CD14-positive monocyte (primary cell): ENCODE results near the gene DHRS12. TPM values are rescaled to one million over a fixed set of nuclear protein-coding genes. Genes with fewer than 3 reads are reported as not detected.

Experiments
- DNase-seq, 3 donors: peaks; one replicate each; pipeline ENCODE4 v3.0.0-alpha.2; 2011 to 2022
- H2AFZ ChIP-seq: 2 replicates; pipeline ENCODE4 v1.6.0; 2012; ENCODE audit warnings: mild to moderate bottlenecking, low read depth, low read length, inconsistent platforms; ENCODE audit not compliant: insufficient read depth, poor library complexity, severe bottlenecking
- H3K27ac ChIP-seq, 2 donors: 1 replicate in 1 of 2; 2 replicates in 1 of 2; pipeline ENCODE4 v1.5.1; 2012 to 2013; ENCODE audit warnings: low read length in 2 of 2, control low read depth in 1 of 2, inconsistent platforms in 1 of 2, low read depth in 1 of 2, mild to moderate bottlenecking in 1 of 2
- H3K27me3 ChIP-seq, 2 donors: one replicate each; pipeline versions ENCODE4 v1.6.0 to v1.6.1; 2011 to 2013; ENCODE audit warnings: low read length in 2 of 2; ENCODE audit not compliant: control insufficient read depth in 2 of 2, insufficient read depth in 2 of 2
- H3K36me3 ChIP-seq, 2 donors: replicated peaks in 1 of 2; 1 replicate in 1 of 2; 2 replicates in 1 of 2; pipeline versions ENCODE4 v1.5.1 to v1.6.1; 2012 to 2013; ENCODE audit warnings: low read length in 2 of 2, control low read depth in 1 of 2, inconsistent platforms in 1 of 2, mild to moderate bottlenecking in 1 of 2; ENCODE audit not compliant: insufficient read depth in 2 of 2, control insufficient read depth in 1 of 2
- H3K4me1 ChIP-seq, 2 donors: 1 replicate in 1 of 2; 2 replicates in 1 of 2; pipeline versions ENCODE4 v1.5.1 to v1.6.1; 2012 to 2013; ENCODE audit warnings: low read length in 2 of 2, control low read depth in 1 of 2, inconsistent platforms in 1 of 2, mild to moderate bottlenecking in 1 of 2, moderate library complexity in 1 of 2; ENCODE audit not compliant: insufficient read depth in 2 of 2, control insufficient read depth in 1 of 2
- H3K4me2 ChIP-seq: replicated peaks from 2 replicates; pipeline ENCODE3; 2012; ENCODE audit warnings: low read length, moderate library complexity, mild to moderate bottlenecking; ENCODE audit not compliant: poor library complexity, severe bottlenecking; ENCODE audit errors: extremely low read depth
- H3K4me3 ChIP-seq, 3 experiments: fragments of 200-600 bp in 1 of 3; sonication (generic) in 1 of 3; replicated peaks in 1 of 3; 1 replicate in 2 of 3; 2 replicates in 1 of 3; pipeline ENCODE4 v1.5.1; 2011 to 2013; ENCODE audit warnings: low read length in 3 of 3, mild to moderate bottlenecking in 3 of 3, control low read depth in 2 of 3, low read depth in 2 of 3, inconsistent platforms in 1 of 3, moderate library complexity in 1 of 3
- H3K79me2 ChIP-seq: 2 replicates; pipeline ENCODE4 v1.6.0; 2012; ENCODE audit warnings: mild to moderate bottlenecking, control low read depth, inconsistent platforms, low read length, moderate library complexity; ENCODE audit not compliant: insufficient read depth
- H3K9ac ChIP-seq: 2 replicates; pipeline ENCODE4 v1.6.0; 2017; ENCODE audit warnings: low read length, mild to moderate bottlenecking; ENCODE audit not compliant: insufficient read depth, poor library complexity, severe bottlenecking
- H3K9me3 ChIP-seq, 2 donors: replicated peaks in 1 of 2; 1 replicate in 1 of 2; 2 replicates in 1 of 2; pipeline versions ENCODE4 v1.5.1 to v1.6.1; 2012 to 2013; ENCODE audit warnings: low read length in 2 of 2, control low read depth in 1 of 2; ENCODE audit not compliant: control insufficient read depth in 1 of 2, insufficient read depth in 1 of 2
- H4K20me1 ChIP-seq: 2 replicates; pipeline ENCODE4 v1.6.0; 2012; ENCODE audit warnings: mild to moderate bottlenecking, low read length, control low read depth, moderate library complexity; ENCODE audit not compliant: insufficient read depth
- H3K27ac Mint-ChIP-seq, 7 donors: one replicate each; pipeline ENCODE4 v1.8.0; 2020; ENCODE audit warnings: mild to moderate bottlenecking in 7 of 7, mixed read lengths in 7 of 7, moderate library complexity in 6 of 7, inconsistent platforms in 2 of 7
- H3K27me3 Mint-ChIP-seq, 3 donors: one replicate each; pipeline ENCODE4 v1.8.0; 2021 to 2022; ENCODE audit warnings: low read depth in 3 of 3, mild to moderate bottlenecking in 3 of 3, mixed read lengths in 3 of 3, moderate library complexity in 3 of 3, inconsistent platforms in 1 of 3
- H3K36me3 Mint-ChIP-seq, 2 donors: one replicate each; pipeline ENCODE4 v1.8.0; 2020; ENCODE audit warnings: mixed read lengths in 2 of 2, inconsistent platforms in 1 of 2, mild to moderate bottlenecking in 1 of 2
- H3K4me1 Mint-ChIP-seq: one replicate; pipeline ENCODE4 v1.8.0; 2020; ENCODE audit warnings: mild to moderate bottlenecking, mixed read lengths
- H3K4me3 Mint-ChIP-seq, 2 donors: one replicate each; pipeline ENCODE4 v1.8.0; 2020; ENCODE audit warnings: mild to moderate bottlenecking in 2 of 2, mixed read lengths in 2 of 2, moderate library complexity in 1 of 2
- H3K9me3 Mint-ChIP-seq, 7 donors: one replicate each; pipeline ENCODE4 v1.8.0; 2020 to 2022; ENCODE audit warnings: mixed read lengths in 7 of 7, mild to moderate bottlenecking in 6 of 7, moderate library complexity in 6 of 7, inconsistent platforms in 2 of 7
- WGBS: methylation state at CpG from one replicate; pipeline ENCODE4 v1.1.5; 2013; ENCODE audit warnings: missing lambda C conversion rate; ENCODE audit not compliant: insufficient coverage; 5-methylcytosine and 5-hydroxymethylcytosine counted together
- intact Hi-C, 2 donors: fragments of 100-400 bp; cut with micrococcal nuclease; formaldehyde crosslinking; loops; one replicate each; pipeline versions ENCODE4 v1.15.0 to v1.15.1; 2023
- polyA plus RNA-seq, 3 donors: library from polyadenylated mRNA; depleted of rRNA in 1 of 3; unstranded in 2 of 3; stranded (reverse) in 1 of 3; fragments of 300-500 nt in 2 of 3; fragments of >200 nt in 1 of 3; fragmentation: Illumina TruSeq in 2 of 3; gene quantifications; 1 replicate in 2 of 3; 2 replicates in 1 of 3; pipeline ENCODE4 v1.2.3, GENCODE V29; 2012 to 2021
- TF ChIP-seq, protein P1 (sequence below): fragments of 200-600 bp; IDR thresholded peaks from one replicate; pipeline ENCODE4 v1.8.0; 2022; ENCODE audit warnings: antibody characterized with exemption, mild to moderate bottlenecking

Gene DHRS12
- polyA plus RNA-seq, 3 donors, result 7.6 to 20.2 (median 20.0) TPM

DNA sequence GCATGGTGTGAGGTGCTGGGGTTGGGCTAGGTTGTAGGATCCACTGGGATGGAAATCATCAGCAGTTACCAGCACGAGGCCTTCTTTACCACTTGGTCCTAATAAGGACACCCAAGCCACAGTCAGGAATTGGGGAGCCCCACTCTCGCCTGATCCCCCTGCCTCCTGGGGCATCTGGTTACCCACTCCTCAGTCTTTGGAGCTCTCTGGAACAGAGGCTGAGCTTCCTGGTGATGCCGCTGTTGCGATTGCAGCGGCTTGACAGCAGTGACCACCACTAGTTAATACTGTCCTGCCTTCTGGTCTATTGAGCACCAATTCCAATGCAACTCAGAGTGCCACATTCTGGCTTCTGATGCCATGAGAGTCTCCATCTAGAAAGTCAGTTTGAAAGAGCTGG lies 27.6 kb upstream of the DHRS12 start:
- WGBS, result 94% methylated on average over 5 of the region's 5 CpGs
- TF ChIP-seq, protein P1, sequence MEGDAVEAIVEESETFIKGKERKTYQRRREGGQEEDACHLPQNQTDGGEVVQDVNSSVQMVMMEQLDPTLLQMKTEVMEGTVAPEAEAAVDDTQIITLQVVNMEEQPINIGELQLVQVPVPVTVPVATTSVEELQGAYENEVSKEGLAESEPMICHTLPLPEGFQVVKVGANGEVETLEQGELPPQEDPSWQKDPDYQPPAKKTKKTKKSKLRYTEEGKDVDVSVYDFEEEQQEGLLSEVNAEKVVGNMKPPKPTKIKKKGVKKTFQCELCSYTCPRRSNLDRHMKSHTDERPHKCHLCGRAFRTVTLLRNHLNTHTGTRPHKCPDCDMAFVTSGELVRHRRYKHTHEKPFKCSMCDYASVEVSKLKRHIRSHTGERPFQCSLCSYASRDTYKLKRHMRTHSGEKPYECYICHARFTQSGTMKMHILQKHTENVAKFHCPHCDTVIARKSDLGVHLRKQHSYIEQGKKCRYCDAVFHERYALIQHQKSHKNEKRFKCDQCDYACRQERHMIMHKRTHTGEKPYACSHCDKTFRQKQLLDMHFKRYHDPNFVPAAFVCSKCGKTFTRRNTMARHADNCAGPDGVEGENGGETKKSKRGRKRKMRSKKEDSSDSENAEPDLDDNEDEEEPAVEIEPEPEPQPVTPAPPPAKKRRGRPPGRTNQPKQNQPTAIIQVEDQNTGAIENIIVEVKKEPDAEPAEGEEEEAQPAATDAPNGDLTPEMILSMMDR, result no peak
- peaks cover 0 to 2% (median 0%) of the 10 kb centered on the region in 3 donors for H3K27me3 Mint-ChIP-seq
- DNase-seq, result no peak
- H4K20me1 ChIP-seq, result no peaks in the 10 kb centered on the region
- intact Hi-C loops, result loop anchor here in 1 of 2 donors (5.0 kb wide), 1 partner anchor 399 kb away; no protein-coding TSS in a partner anchor
- no peak overlapping the region for H3K4me3 ChIP-seq
- no peaks in the 10 kb centered on the region for H3K27me3 ChIP-seq
- peaks cover 69% of the 10 kb centered on the region for H3K4me1 Mint-ChIP-seq
- no peak overlapping the region for H3K9ac ChIP-seq
- H3K79me2 ChIP-seq, result no peaks in the 10 kb centered on the region
- H3K27ac Mint-ChIP-seq, result peak overlapping the region in 1 of 7 donors; percentile 72
- H3K27ac ChIP-seq, result peak overlapping the region in 1 of 2 donors; percentile 3
- no peaks in the 10 kb centered on the region for H3K36me3 ChIP-seq
- H3K4me1 ChIP-seq, result peaks cover 53 to 59% of the 10 kb centered on the region in 2 donors
- peak overlapping the region; percentile 47 for H2AFZ ChIP-seq
- H3K4me2 ChIP-seq, result no peak overlapping the region
- H3K36me3 Mint-ChIP-seq, result no peaks in the 10 kb centered on the region
- H3K4me3 Mint-ChIP-seq, result no peak overlapping the region
- H3K9me3 Mint-ChIP-seq, result no peaks in the 10 kb centered on the region
- no peaks in the 10 kb centered on the region for H3K9me3 ChIP-seq

DNA sequence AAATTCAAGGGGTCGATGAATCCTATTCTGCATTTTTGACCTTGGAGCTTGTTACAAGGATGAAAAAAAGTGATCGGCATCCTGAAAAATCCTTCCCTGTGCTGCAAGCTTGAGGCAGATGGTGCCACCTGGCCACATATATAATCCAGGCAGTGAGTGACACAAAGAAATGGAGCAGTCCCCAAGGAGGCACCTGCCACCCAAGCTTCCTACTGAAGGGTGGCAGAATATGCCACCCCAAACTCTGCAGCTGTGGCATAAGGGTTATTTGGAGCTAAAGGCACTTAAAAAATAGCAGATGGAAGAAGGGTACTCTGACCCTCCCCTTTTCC lies 25.6 kb upstream of the DHRS12 start:
- Histone ChIP-seq H3K9me3 (no peaks in the 10 kb centered on the region), H3K4me2 (peak overlapping the region; percentile 33), H3K4me1 (peaks cover 73 to 78% of the 10 kb centered on the region in 2 donors), H3K27ac (peak overlapping the region; percentile 46 to 83), H4K20me1 (no peaks in the 10 kb centered on the region), H3K79me2 (no peaks in the 10 kb centered on the region), H3K36me3 (no peaks in the 10 kb centered on the region), H3K4me3 (peak overlapping the region in 1 of 3 experiments; percentile 20), H3K27me3 (no peaks in the 10 kb centered on the region), H2AFZ (no peak overlapping the region), H3K9ac (no peak overlapping the region)
- Mint-ChIP-seq H3K27ac (peak overlapping the region; percentile 90 to 98 (median 96)), H3K27me3 (no peaks in the 10 kb centered on the region), H3K36me3 (no peaks in the 10 kb centered on the region), H3K9me3 (no peaks in the 10 kb centered on the region), H3K4me1 (peaks cover 87% of the 10 kb centered on the region), H3K4me3 (no peak overlapping the region)
- TF ChIP-seq, protein P1, result no peak
- intact Hi-C loops, result loop anchor here in 1 of 2 donors (10.0 kb wide), 1 partner anchor 185 kb away; the partner anchor contains the start of genes ALG11 and ATP7B
- no peak for DNase-seq
- 92% methylated on average over 2 of the region's 2 CpGs for WGBS
